ENCODE data around the gene PSMF1.

PSMF1 gene

GRCh38 chr20:1178103-1178502, 59.7 kb downstream of the PSMF1 start:
- Histone ChIP-seq H3K27ac (ENCODE audit: low read depth, low read length, severe bottlenecking) (no peak overlapping the region), H3K4me3 (ENCODE audit: extremely low read depth, insufficient read depth, low read length, poor library complexity, severe bottlenecking) (no peak overlapping the region), H3K9me3 (ENCODE audit: control insufficient read depth, low read length) (no peaks in the 10 kb centered on the region), H3K36me3 (ENCODE audit: control insufficient read depth, insufficient read depth, low read length) (peaks cover 20% of the 10 kb centered on the region), H3K4me1 (ENCODE audit: control insufficient read depth, insufficient read depth, low read length, poor library complexity, severe bottlenecking) (peaks cover 6% of the 10 kb centered on the region)
- 90 to 100% methylated on average over 2 to 3 of the region's 3 CpGs for WGBS, 2 experiments (ENCODE audit: insufficient coverage in 2 of 2)

GRCh38 chr20:1178623-1179022, 60.2 kb downstream of the PSMF1 start:
- H3K36me3 ChIP-seq (ENCODE audit: control insufficient read depth, insufficient read depth, low read length), result peaks cover 20% of the 10 kb centered on the region
- no peak overlapping the region for H3K27ac ChIP-seq (ENCODE audit: low read depth, low read length, severe bottlenecking)
- H3K4me1 ChIP-seq (ENCODE audit: control insufficient read depth, insufficient read depth, low read length, poor library complexity, severe bottlenecking), result peaks cover 6% of the 10 kb centered on the region
- 92 to 100% methylated on average over 3 of the region's 3 CpGs for WGBS, 2 experiments (ENCODE audit: insufficient coverage in 2 of 2)
- H3K9me3 ChIP-seq (ENCODE audit: control insufficient read depth, low read length), result no peaks in the 10 kb centered on the region
- H3K4me3 ChIP-seq (ENCODE audit: extremely low read depth, insufficient read depth, low read length, poor library complexity, severe bottlenecking), result no peak overlapping the region

- WGBS, 2 experiments (ENCODE audit: insufficient coverage in 2 of 2), result 92 to 97% methylated on average over 23 to 27 of the region's 27 CpGs
- H3K9me3 ChIP-seq (ENCODE audit: control insufficient read depth, low read length), result no peaks in the 10 kb centered on the region
- no peak overlapping the region for H3K4me3 ChIP-seq (ENCODE audit: extremely low read depth, insufficient read depth, low read length, poor library complexity, severe bottlenecking)
- no peak overlapping the region for H3K27ac ChIP-seq (ENCODE audit: low read depth, low read length, severe bottlenecking)
- peaks cover 6% of the 10 kb centered on the region for H3K4me1 ChIP-seq (ENCODE audit: control insufficient read depth, insufficient read depth, low read length, poor library complexity, severe bottlenecking)
- H3K36me3 ChIP-seq (ENCODE audit: control insufficient read depth, insufficient read depth, low read length), result peaks cover 15% of the 10 kb centered on the region
These were observed 62.5 kb downstream of the PSMF1 start for GRCh38 chr20:1180949-1181348.

GRCh38 chr20:1182106-1182505, 63.7 kb downstream of the PSMF1 start:
- Histone ChIP-seq H3K4me1 (ENCODE audit: control insufficient read depth, insufficient read depth, low read length, poor library complexity, severe bottlenecking) (peaks cover 14% of the 10 kb centered on the region), H3K4me3 (ENCODE audit: extremely low read depth, insufficient read depth, low read length, poor library complexity, severe bottlenecking) (no peak overlapping the region), H3K9me3 (ENCODE audit: control insufficient read depth, low read length) (no peaks in the 10 kb centered on the region), H3K27ac (ENCODE audit: low read depth, low read length, severe bottlenecking) (no peak overlapping the region), H3K36me3 (ENCODE audit: control insufficient read depth, insufficient read depth, low read length) (peaks cover 15% of the 10 kb centered on the region)
- WGBS, 2 experiments (ENCODE audit: insufficient coverage in 2 of 2), result 79% methylated on average over 3 to 4 of the region's 4 CpGs

GRCh38 chr20:1183153-1183552, 64.8 kb downstream of the PSMF1 start:
- 91 to 100% methylated on average over 1 of the region's 6 CpGs for WGBS, 2 experiments (ENCODE audit: insufficient coverage in 2 of 2)
- peaks cover 15% of the 10 kb centered on the region for H3K36me3 ChIP-seq (ENCODE audit: control insufficient read depth, insufficient read depth, low read length)
- no peak overlapping the region for H3K4me3 ChIP-seq (ENCODE audit: extremely low read depth, insufficient read depth, low read length, poor library complexity, severe bottlenecking)
- no peaks in the 10 kb centered on the region for H3K9me3 ChIP-seq (ENCODE audit: control insufficient read depth, low read length)
- H3K27ac ChIP-seq (ENCODE audit: low read depth, low read length, severe bottlenecking), result no peak overlapping the region
- H3K4me1 ChIP-seq (ENCODE audit: control insufficient read depth, insufficient read depth, low read length, poor library complexity, severe bottlenecking), result peaks cover 24% of the 10 kb centered on the region

- H3K27ac ChIP-seq (ENCODE audit: low read depth, low read length, severe bottlenecking), result no peak overlapping the region
- H3K4me3 ChIP-seq (ENCODE audit: extremely low read depth, insufficient read depth, low read length, poor library complexity, severe bottlenecking), result peak overlapping the region; percentile 58
- peaks cover 30% of the 10 kb centered on the region for H3K4me1 ChIP-seq (ENCODE audit: control insufficient read depth, insufficient read depth, low read length, poor library complexity, severe bottlenecking)
- H3K9me3 ChIP-seq (ENCODE audit: control insufficient read depth, low read length), result no peaks in the 10 kb centered on the region
- H3K36me3 ChIP-seq (ENCODE audit: control insufficient read depth, insufficient read depth, low read length), result peaks cover 15% of the 10 kb centered on the region
- WGBS, 2 experiments (ENCODE audit: insufficient coverage in 2 of 2), result 61 to 70% methylated on average over 3 of the region's 13 CpGs
These were observed 65.8 kb downstream of the PSMF1 start for GRCh38 chr20:1184260-1184637.

- no peak within 1 kb of the TSS for H3K27ac ChIP-seq (ENCODE audit: low read depth, low read length, severe bottlenecking)
- no peaks in the 10 kb centered on the region for H3K9me3 ChIP-seq (ENCODE audit: control insufficient read depth, low read length)
- WGBS, 2 experiments (ENCODE audit: insufficient coverage in 2 of 2), result 6 to 7% methylated on average over 46 to 51 of the region's 76 CpGs
- H3K36me3 ChIP-seq (ENCODE audit: control insufficient read depth, insufficient read depth, low read length), result peaks cover 12% of the 10 kb centered on the region
- peak within 1 kb of the TSS; percentile 58 for H3K4me3 ChIP-seq (ENCODE audit: extremely low read depth, insufficient read depth, low read length, poor library complexity, severe bottlenecking)
- H3K4me1 ChIP-seq (ENCODE audit: control insufficient read depth, insufficient read depth, low read length, poor library complexity, severe bottlenecking), result peaks cover 30% of the 10 kb centered on the region
These were observed 66.4 kb downstream of the PSMF1 start, which contains the start of gene TMEM74B for GRCh38 chr20:1184638-1185315. Gene TMEM74B (minus strand): TSS chr20:1184981. CDS start chr20:1183801, 1,180 bp downstream.

- 0% methylated on average over 12 of the region's 54 CpGs for WGBS, 2 experiments (ENCODE audit: insufficient coverage in 2 of 2)
- Histone ChIP-seq H3K4me3 (ENCODE audit: extremely low read depth, insufficient read depth, low read length, poor library complexity, severe bottlenecking) (peak overlapping the region; percentile 58), H3K36me3 (ENCODE audit: control insufficient read depth, insufficient read depth, low read length) (peaks cover 7% of the 10 kb centered on the region)
These were observed 66.9 kb downstream of the PSMF1 start for GRCh38 chr20:1185316-1185741.

GRCh38 chr20:1185790-1186334, 67.5 kb downstream of the PSMF1 start:
- Histone ChIP-seq H3K4me1 (ENCODE audit: control insufficient read depth, insufficient read depth, low read length, poor library complexity, severe bottlenecking) (peaks cover 30% of the 10 kb centered on the region), H3K27ac (ENCODE audit: low read depth, low read length, severe bottlenecking) (no peak overlapping the region), H3K9me3 (ENCODE audit: control insufficient read depth, low read length) (no peaks in the 10 kb centered on the region), H3K4me3 (ENCODE audit: extremely low read depth, insufficient read depth, low read length, poor library complexity, severe bottlenecking) (peak overlapping the region; percentile 58), H3K36me3 (ENCODE audit: control insufficient read depth, insufficient read depth, low read length) (peaks cover 5% of the 10 kb centered on the region)
- WGBS, 2 experiments (ENCODE audit: insufficient coverage in 2 of 2), result 10 to 28% methylated on average over 5 to 12 of the region's 20 CpGs

More at GRCh38 chr20:1185316-1185741, 66.9 kb downstream of the PSMF1 start:
- peaks cover 30% of the 10 kb centered on the region for H3K4me1 ChIP-seq (ENCODE audit: control insufficient read depth, insufficient read depth, low read length, poor library complexity, severe bottlenecking)
- H3K27ac ChIP-seq (ENCODE audit: low read depth, low read length, severe bottlenecking), result no peak overlapping the region
- H3K9me3 ChIP-seq (ENCODE audit: control insufficient read depth, low read length), result no peaks in the 10 kb centered on the region

GRCh38 chr20:1186367-1186991, 68.1 kb downstream of the PSMF1 start:
- Histone ChIP-seq H3K9me3 (ENCODE audit: control insufficient read depth, low read length) (no peaks in the 10 kb centered on the region), H3K27ac (ENCODE audit: low read depth, low read length, severe bottlenecking) (peak overlapping the region; percentile 90), H3K4me1 (ENCODE audit: control insufficient read depth, insufficient read depth, low read length, poor library complexity, severe bottlenecking) (peaks cover 30% of the 10 kb centered on the region), H3K4me3 (ENCODE audit: extremely low read depth, insufficient read depth, low read length, poor library complexity, severe bottlenecking) (no peak overlapping the region), H3K36me3 (ENCODE audit: control insufficient read depth, insufficient read depth, low read length) (no peaks in the 10 kb centered on the region)
- WGBS, 2 experiments (ENCODE audit: insufficient coverage in 2 of 2), result 74 to 80% methylated on average over 11 of the region's 13 CpGs
